Left colon (tissue), 2 donors: Measurements from ENCODE around the gene FAM118A. TPM values are rescaled to one million over a fixed set of nuclear protein-coding genes. Genes with fewer than 3 reads are reported as not detected.
"Not testable (repeated sequence)": the region's sequence is repeated elsewhere in the genome, so short reads cannot be mapped to it uniquely, and the experiment has no call there.

Experiments
- ATAC-seq: fragments of 200-7000 bp; cut with Tn5 transposase; one replicate; pipeline ENCODE4 v1.9.1; 2020; ENCODE audit warnings: mild to moderate bottlenecking, moderate library complexity
- DNase-seq, 2 donors: peaks; one replicate each; pipeline ENCODE4 v3.0.0-alpha.2; 2020
- intact Hi-C, 2 donors: fragments of 100-400 bp; cut with DNase I in 1 of 2; cut with micrococcal nuclease in 1 of 2; formaldehyde crosslinking; loops; one replicate each; pipeline versions ENCODE4 v1.11.2 to v1.14.0; 2022; cut with DNase I, micrococcal nuclease
- total RNA-seq, 2 donors: library from RNA; stranded (reverse); fragmentation: NEBNext Ultra II Directional; extraction: Animal tissue kit (Norgen Biotek cat#: 25700); gene quantifications; one replicate each; pipeline ENCODE4 v1.2.1, GENCODE V29; 2021
- donor health status: DM: no; HTN: no; CAD: no.
- donor health status: DM: yes; HTN: yes; CAD: no.

The FAM118A gene
- total RNA-seq, 2 donors from 2014 or later = 47.0 to 60.7 TPM

- intact Hi-C loops = no loop called here
- DNase-seq (no peak), ATAC-seq (no peak)
Observed at GRCh38 chr22:45320357-45320976, 10.7 kb downstream of the FAM118A start.

GRCh38 chr22:45321827-45322226 is 12.1 kb downstream of the FAM118A start:
- no peak for DNase-seq
- intact Hi-C loops = no loop called here
- ATAC-seq = no peak

DNA sequence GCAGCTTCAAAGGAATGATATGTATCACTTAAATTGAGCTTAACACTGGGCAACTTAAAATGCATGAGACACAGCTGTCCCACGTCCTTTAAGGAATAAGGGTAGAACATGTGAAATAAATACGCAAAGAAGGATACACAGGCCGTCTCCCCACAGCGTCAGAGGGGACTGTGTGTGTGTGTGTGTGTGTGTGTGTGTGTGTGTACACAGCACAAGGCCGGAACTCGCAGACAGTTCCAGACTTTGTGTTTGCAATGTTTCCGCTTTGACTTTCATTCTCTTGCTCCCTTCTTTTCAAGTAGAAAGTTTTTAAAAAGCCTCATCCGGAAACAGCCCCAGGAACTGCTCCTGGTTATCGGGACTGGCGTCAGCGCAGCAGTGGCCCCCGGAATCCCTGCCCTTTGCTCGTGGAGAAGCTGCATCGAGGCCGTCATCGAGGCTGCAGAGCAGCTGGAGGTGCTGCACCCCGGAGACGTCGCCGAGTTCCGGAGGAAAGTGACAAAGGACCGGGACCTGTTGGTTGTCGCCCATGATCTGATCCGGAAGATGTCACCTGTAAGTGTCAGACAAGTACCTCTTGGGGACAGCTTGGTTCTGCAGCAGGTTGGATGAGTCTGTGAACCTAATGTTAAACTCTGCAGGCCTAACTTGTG is 13.3 kb downstream of the FAM118A start:
- ATAC-seq (no peak), DNase-seq (no peak)
- intact Hi-C loops = no loop called here

GRCh38 chr22:45323695-45324094 is 14.0 kb downstream of the FAM118A start:
- intact Hi-C loops = no loop called here
- ATAC-seq (no peak), DNase-seq (no peak)

DNA sequence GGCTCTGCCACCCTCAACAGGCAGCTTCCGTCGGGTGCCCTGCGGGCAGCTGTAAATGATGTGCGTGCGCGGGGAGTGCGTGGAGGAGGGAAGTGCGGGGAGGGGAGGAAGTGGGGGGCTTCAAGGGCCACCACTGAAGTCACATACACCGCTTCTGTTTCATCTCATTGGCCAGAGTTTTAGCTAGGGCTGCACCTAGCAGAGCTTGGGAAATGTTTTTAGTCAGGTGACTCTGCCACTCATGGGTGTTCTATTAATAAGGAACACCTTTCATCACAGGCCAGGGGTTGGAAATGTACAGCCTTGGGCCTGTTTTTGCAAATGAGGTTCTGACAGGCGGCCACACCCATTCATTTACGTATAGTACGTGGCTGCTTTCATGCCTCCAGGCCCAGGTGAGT is 14.6 kb downstream of the FAM118A start:
- no peak for ATAC-seq
- DNase-seq = no peak
- intact Hi-C loops = no loop called here

DNA sequence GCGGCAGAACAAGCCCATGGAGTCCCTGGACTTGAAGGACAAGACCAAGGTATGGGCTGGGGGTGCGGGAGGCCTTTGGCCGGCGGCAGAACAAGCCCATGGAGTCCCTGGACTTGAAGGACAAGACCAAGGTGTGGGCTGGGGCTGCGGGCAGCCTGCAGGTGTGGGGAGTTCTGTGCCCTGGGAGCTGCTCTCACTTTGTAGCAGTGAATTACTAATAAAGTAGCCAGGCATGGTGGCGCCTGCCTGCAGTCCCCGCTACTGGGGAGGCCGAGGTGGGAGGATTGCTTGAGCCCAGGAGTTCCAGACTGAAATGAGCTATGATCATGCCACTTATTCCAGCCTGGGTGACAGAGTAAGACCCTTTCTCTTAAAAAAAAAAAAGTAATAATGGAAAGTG is 18.5 kb downstream of the FAM118A start:
- DNase-seq, intact Hi-C loops, ATAC-seq: not testable (repeated sequence)

GRCh38 chr22:45328822-45329529 is 19.2 kb downstream of the FAM118A start:
- peak; percentile 33 for ATAC-seq
- intact Hi-C loops = no loop called here
- no peak for DNase-seq

DNA sequence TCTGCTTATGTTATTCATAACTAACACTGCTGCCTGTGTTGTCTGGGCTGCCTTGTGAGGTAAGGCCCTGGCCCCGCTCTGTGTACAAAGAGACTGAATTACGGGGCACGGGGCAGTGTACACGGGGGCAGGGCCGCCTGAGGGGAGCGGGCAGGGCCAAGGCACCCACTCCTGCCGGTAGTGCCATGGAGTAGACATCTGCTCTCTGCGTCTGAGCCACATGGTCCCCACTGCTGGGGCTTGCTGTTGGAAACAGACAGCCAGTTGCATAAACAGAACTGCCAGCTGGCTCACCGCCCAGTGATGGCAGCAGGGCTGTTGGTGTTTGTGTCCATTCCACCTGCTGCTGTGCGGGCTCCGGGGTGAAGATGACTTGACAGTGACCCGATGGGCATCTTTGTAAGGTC is 19.8 kb downstream of the FAM118A start:
- ATAC-seq (peak; percentile 12), DNase-seq (peak in 1 of 2 donors; percentile 65)
- intact Hi-C loops = no loop called here

GRCh38 chr22:45330548-45330947 is 20.8 kb downstream of the FAM118A start:
- DNase-seq (no peak), ATAC-seq (no peak)
- intact Hi-C loops = no loop called here

GRCh38 chr22:45331486-45331885 is 21.8 kb downstream of the FAM118A start:
- ATAC-seq = no peak
- intact Hi-C loops = no loop called here

GRCh38 chr22:45332001-45332400 is 22.3 kb downstream of the FAM118A start:
- ATAC-seq (no peak), DNase-seq (no peak)
- intact Hi-C loops = no loop called here

More at GRCh38 chr22:45331486-45331885, 21.8 kb downstream of the FAM118A start:
- DNase-seq = no peak

DNA sequence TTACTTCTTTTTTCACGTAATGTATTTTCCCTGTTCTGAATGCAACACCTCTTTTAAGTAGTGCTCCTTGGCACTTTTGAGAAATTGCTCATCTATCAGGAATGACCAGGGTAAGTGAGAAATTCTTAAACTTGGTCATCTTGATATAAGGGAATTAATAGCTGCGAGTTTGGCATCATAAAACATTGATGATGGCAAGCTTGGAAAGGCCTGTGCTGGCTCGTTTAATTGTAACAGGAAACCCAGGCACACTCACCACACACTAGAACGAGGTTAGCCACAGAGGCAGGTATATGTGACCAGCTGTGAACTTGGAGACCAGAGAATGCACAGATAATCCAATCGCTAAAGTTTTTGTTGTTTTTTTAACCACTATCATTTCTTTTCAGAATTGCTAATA is 24.3 kb downstream of the FAM118A start:
- no peak for DNase-seq
- ATAC-seq = no peak
- intact Hi-C loops = no loop called here

DNA sequence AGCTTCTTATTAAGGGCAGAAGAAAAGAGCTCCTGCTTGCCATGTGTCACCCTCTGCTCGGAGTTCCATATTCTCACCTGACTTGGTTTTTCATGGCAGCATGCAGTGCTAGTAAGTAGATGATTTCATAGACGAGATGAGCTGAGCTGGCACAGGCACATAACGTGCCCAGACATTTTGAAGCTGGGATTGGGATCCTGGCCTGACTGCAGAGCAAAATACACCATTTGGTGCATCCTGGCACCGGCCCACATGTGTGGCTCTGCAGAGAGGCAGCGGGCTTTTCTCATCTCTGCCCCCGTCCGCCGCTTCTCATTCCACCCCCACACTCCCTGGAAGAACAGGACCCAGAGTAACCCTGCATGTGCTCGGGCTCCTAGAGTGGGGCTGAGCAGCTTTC is 24.8 kb downstream of the FAM118A start:
- ATAC-seq = no peak
- intact Hi-C loops = no loop called here
- no peak for DNase-seq

- DNase-seq (no peak), ATAC-seq (no peak)
- intact Hi-C loops = no loop called here
Observed at GRCh38 chr22:45335021-45335818, 25.5 kb downstream of the FAM118A start.

DNA sequence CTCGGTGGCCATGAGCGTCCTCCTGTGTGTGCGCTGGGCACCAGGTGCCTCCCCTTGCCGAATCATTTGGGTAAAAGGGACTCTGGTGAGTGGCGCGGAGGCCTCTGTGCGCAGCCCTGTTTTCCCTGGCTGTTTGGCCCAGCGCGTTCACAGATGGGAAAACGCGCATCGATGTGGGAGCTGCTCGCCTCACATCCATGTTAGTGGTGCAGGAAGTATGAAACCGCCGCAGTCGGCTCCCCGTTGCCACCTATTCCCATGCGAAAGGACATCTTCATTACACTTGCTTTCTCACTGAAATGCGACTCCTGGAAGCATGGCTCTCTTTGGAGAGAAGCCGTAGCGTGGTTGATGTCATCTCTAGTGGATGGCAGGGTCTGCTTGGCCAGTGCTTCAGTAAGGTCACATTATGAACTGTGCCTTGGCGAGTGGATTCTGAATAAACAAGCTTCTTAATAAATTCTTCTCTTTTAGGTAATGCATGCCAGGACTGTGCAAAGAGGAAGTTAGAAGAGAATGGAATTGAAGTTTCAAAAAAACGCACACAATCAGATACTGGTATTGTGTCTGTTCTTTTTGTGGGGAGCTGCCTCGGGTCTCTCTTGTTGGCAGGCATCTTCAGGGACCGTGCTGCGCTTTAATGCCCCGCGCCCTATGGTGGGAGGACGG is 26.3 kb downstream of the FAM118A start:
- DNase-seq (no peak), ATAC-seq (no peak)
- intact Hi-C loops = no loop called here

- intact Hi-C loops = no loop called here
- ATAC-seq (peak; percentile 79), DNase-seq (peak; percentile 53 to 59)
Observed at GRCh38 chr22:45336971-45337431, 27.3 kb downstream of the FAM118A start.

DNA sequence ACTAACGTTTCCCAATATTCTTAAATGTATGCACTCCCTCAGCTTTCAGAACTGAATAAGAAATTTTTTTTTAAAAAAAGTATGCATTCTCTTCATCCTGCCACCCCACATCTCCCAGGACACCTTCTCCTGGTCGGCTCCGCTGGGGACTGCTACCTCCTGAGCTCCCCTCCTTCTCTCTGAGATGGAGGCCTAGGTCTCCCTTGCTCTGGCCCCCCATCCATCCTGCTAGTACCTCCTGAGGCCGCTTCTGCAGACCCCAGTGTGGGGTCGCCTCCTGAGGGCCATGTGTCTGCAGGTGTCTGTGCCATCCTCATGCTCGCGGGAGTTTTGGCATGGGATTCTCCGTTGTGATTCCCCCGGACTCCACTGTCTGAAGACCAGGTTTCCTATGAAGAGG is 27.8 kb downstream of the FAM118A start:
- intact Hi-C loops = no loop called here
- ATAC-seq (no peak), DNase-seq (no peak)

GRCh38 chr22:45338795-45339194 is 29.1 kb downstream of the FAM118A start:
- intact Hi-C loops = no loop called here
- DNase-seq = no peak
- no peak for ATAC-seq

GRCh38 chr22:45340323-45340722 is 30.6 kb downstream of the FAM118A start:
- intact Hi-C loops = no loop called here
- DNase-seq = no peak

More at GRCh38 chr22:45340323-45340722, 30.6 kb downstream of the FAM118A start:
- ATAC-seq = no peak
